AG10803 (cell line): ENCODE data around the gene GRIK5.
A peak's percentile ranks its signal among the peaks of the same experiment; 100 is the strongest.

Experiments used
- DNase-seq: peaks from one replicate; pipeline ENCODE4 v3.0.0; 2010; ENCODE audit warnings: low read depth
- H3K4me3 ChIP-seq: 2 replicates; pipeline ENCODE4 v1.5.1; 2011; ENCODE audit warnings: mild to moderate bottlenecking, low read length, control low read depth
- TF ChIP-seq, protein P1 (sequence below): conservative IDR thresholded peaks from 2 replicates; pipeline ENCODE4 v1.5.1; 2011; ENCODE audit warnings: mild to moderate bottlenecking, low read length, control low read depth, inconsistent platforms

The GRIK5 gene

DNA sequence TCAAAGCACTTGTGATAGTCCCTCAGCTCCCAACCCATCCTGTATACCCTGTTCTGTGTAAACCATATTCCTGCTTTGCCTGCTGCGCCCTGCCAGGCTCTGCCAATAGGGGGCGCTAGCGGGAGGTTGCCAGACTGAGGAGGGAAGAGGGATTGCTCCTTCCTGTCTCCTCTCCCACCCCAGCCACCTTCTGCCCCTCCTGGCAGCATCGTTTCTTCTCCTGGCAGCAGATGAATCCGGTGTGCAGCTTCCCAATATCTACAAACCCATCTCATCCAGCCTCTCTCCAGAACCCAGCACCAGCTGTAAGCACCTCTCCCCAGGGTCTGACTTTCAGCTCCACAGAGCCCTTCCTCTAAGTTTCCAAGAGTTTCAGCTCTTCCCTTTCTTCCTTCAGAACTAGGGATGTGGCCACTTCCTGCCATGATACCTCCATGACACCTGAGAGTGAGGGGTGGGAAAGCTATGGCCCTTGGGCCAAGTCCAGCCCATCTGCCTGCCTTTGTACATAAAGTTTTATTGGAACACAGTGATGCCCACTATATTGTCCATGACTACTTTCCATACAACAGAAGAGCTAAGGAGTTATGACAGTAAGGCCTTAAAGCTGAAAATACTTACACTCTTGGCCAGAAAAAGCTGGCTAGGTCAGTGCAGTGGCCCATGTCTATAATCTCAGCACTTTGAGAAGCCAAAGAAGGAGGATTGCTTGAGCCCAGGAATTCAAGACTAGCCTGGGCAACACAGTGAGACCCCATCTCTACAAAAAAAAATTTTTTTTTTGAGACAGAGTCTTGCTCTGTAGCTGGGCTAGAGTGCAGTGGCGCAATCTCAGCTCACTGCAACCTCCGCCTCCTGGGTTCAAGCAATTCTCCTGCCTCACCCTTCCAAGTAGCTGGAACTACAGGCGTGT is 41.4 kb downstream of the GRIK5 start:
- H3K4me3 ChIP-seq: no peak overlapping the region
- DNase-seq: no peak
- TF ChIP-seq, protein P1, sequence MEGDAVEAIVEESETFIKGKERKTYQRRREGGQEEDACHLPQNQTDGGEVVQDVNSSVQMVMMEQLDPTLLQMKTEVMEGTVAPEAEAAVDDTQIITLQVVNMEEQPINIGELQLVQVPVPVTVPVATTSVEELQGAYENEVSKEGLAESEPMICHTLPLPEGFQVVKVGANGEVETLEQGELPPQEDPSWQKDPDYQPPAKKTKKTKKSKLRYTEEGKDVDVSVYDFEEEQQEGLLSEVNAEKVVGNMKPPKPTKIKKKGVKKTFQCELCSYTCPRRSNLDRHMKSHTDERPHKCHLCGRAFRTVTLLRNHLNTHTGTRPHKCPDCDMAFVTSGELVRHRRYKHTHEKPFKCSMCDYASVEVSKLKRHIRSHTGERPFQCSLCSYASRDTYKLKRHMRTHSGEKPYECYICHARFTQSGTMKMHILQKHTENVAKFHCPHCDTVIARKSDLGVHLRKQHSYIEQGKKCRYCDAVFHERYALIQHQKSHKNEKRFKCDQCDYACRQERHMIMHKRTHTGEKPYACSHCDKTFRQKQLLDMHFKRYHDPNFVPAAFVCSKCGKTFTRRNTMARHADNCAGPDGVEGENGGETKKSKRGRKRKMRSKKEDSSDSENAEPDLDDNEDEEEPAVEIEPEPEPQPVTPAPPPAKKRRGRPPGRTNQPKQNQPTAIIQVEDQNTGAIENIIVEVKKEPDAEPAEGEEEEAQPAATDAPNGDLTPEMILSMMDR: peak; percentile 46

DNA sequence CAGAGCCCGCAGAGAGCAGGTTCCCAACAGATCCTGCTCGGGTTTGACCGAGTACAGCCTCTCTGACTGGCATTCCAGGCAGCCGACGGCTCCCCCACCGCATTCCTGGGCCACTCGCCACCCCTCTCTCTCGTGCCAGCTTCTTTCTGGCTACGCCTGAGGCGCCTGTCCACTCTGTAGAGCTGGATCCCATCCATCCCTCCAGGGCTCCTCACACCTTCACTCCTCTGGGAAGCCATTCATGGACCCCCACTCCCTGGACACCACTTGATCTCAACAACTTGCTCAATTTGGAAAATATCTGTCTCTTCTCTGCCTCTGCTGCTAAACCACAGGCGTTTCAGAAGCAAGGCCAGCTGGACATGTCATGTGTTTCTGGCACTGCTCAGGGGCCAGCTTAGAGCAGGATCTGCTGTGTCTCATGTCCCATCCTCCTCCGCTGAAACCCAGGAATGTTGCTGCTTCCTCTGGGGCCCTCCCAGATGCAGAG is 45.3 kb downstream of the GRIK5 start:
- DNase-seq: peak; percentile 90
- no peak overlapping the region for H3K4me3 ChIP-seq
- TF ChIP-seq, protein P1: no peak

DNA sequence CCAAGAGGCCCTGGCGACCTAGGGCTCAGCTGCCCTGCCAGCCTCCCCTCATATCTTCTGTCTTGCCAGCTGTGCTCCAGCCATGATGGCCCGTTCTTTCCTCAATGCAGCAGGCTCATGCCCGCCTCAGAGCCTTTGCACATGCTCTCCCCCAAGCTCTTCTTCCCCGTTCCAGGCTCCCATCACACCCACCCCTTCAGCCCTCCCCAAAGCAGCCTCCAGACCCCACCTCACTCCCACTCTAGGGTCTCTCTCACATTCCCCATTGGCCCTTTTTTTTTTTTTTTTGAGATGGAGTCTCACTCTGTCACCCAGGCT is 46.1 kb downstream of the GRIK5 start:
- TF ChIP-seq, protein P1: no peak
- H3K4me3 ChIP-seq: no peak overlapping the region
- no peak for DNase-seq

DNA sequence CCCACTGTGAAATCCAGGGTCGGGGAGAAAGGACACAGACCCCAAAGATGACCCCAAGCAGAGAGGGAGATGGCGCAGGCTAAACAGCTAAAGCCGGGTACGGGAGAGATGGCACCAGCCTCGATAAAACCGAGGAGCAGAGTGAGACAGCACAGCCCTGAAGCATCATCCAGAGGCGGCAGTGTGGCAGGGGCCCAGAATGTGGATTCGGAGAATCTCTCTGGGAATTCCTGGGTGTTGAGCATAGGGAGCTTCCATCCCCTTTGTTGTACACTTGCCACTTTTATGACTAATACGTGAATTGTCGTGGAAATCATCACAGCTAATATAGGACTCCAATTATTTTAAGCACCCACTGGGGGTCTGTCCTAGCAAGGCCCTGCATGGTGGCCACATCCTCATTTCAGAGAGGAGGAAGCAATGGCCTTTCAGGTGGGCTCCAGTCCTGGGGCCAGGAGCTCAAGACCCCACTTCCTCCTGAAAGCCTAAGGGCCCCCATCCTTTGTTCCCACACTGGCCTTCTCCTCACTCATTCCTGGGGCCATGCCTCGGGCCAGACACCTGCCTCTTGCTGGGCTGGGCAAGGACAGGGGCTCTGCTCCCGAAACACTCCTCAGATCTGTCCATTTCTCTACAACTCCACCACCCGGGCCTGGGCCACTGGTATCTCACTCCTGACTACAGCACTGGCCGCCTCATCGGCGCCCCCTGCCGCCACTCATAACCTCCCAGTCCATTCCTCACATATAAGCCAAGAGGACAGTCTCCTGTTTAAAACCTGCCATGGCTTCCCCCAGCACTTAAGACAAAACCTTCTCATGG is 46.7 kb downstream of the GRIK5 start:
- DNase-seq: peak; percentile 56
- TF ChIP-seq, protein P1: peak; percentile 33

DNA sequence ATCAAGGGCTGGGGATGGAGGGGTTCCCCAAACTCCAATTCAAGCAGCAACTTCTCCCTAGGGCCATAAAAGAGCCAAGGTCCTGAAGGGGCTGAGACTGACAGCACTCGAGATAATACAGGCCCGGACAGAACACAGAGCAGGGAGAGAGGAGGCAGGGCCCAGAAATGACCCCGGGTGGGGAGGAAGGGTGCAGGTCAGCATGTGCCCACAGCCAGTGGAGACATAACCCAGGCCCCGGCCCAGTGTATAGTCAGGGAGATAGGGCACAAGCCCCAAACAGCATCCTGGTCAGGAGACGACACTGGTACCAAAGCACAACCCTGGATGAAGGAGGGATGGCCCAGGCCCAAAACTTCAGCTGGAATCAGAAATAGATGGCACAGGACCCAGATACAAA is 47.4 kb downstream of the GRIK5 start:
- TF ChIP-seq, protein P1: no peak
- H3K4me3 ChIP-seq: no peak overlapping the region
- DNase-seq: no peak

More for the DNA sequence above, 46.7 kb downstream of the GRIK5 start:
- no peak overlapping the region for H3K4me3 ChIP-seq

DNA sequence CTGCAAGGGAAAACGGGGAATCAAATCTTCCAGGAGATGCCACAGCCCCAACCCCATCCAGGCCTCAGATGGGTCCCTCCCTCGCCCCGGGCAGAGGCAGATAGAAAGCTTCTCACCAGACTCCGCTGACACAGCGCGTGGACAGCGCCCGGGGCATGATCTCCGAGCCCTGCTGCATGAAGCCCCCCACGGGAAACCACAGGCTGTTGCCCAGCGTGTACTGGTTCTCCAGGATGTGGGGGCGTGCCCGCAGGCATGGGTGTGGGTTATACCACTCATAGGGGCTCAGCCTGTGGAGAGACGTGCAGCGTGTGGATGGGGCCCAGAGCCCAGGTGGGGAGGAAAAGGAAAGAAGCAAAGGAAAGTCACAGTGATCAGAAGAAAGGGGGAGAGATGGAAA is 48.8 kb downstream of the GRIK5 start:
- DNase-seq: no peak
- TF ChIP-seq, protein P1: no peak
- H3K4me3 ChIP-seq: no peak overlapping the region
